Esophagus squamous epithelium (tissue), 4 donors: Measurements from ENCODE around the gene ASTL.

Experiments used
- POLR2A ChIP-seq, 4 donors: fragments of 450-650 bp; IDR thresholded peaks; one replicate each; pipeline ENCODE4 v1.6.1; 2017; ENCODE audit warnings: antibody characterized with exemption in 4 of 4, mild to moderate bottlenecking in 4 of 4, moderate library complexity in 3 of 4
- TF ChIP-seq, protein P1 (sequence below), 6 experiments: fragments of 450-650 bp in 4 of 6; fragments of 200-600 bp in 2 of 6; sonication (generic) in 2 of 6; IDR thresholded peaks; one replicate each; pipeline ENCODE4 v1.5.1; 2016 to 2019; ENCODE audit warnings: antibody characterized with exemption in 6 of 6, mild to moderate bottlenecking in 4 of 6, moderate library complexity in 4 of 6

DNA sequence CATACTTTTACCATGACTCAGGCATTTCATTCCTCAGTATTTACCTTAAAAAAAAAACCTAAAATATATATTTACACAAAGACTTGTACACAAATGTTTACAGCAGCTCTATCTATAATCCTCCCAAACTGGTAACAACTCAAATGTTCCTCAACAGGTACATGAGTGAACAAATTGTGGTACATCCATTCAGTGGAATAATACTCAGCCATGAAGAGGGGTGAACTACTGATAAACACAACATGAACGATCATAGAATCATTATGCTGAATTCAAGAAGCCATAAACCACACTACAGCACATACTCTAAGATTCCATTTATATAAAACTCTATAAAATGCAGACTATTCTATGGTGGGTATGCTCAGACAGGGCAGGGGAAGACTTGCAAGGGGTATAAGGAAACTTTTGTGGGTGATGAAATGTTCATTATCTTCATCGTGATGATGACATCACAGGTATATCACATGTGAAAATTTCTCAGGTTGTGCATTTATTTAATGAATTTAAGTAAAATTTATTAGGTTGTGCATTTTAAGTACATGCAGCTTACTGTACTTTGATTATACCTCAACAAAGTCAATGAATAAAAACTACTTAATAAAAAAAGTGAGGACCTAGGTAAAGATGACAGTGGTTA lies 31.7 kb upstream of the ASTL start:
- TF ChIP-seq, protein P1, sequence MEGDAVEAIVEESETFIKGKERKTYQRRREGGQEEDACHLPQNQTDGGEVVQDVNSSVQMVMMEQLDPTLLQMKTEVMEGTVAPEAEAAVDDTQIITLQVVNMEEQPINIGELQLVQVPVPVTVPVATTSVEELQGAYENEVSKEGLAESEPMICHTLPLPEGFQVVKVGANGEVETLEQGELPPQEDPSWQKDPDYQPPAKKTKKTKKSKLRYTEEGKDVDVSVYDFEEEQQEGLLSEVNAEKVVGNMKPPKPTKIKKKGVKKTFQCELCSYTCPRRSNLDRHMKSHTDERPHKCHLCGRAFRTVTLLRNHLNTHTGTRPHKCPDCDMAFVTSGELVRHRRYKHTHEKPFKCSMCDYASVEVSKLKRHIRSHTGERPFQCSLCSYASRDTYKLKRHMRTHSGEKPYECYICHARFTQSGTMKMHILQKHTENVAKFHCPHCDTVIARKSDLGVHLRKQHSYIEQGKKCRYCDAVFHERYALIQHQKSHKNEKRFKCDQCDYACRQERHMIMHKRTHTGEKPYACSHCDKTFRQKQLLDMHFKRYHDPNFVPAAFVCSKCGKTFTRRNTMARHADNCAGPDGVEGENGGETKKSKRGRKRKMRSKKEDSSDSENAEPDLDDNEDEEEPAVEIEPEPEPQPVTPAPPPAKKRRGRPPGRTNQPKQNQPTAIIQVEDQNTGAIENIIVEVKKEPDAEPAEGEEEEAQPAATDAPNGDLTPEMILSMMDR (IDR thresholded peaks at IDR 0.05), result no peak
- no peak for TF ChIP-seq POLR2A (IDR thresholded peaks at IDR 0.05)
